ENCODE data around the gene TBRG1. TPM values are rescaled to one million over a fixed set of nuclear protein-coding genes. Genes with fewer than 3 reads are reported as not detected.

TBRG1 gene
- total RNA-seq, 1 donor from 2014 or later: 23.3 TPM

GRCh38 chr11:124633355-124633754 is 10.7 kb downstream of the TBRG1 start:
- intact Hi-C loops (cut with micrococcal nuclease): no loop called here
- peak; percentile 16 for TF ChIP-seq CTCF (IDR thresholded peaks at IDR 0.05; ENCODE audit: borderline replicate concordance)

GRCh38 chr11:124635932-124636331 is 13.3 kb downstream of the TBRG1 start:
- DNase-seq: no peak
- Histone ChIP-seq H3K27me3 (ENCODE audit: low read depth) (no peaks in the 10 kb centered on the region), H3K4me3 (no peak overlapping the region), H3K36me3 (peaks cover 87% of the 10 kb centered on the region), H3K9me3 (replicated peaks) (no peaks in the 10 kb centered on the region), H3K4me1 (no peaks in the 10 kb centered on the region), H3K27ac (replicated peaks) (no peak overlapping the region)
- no peak for TF ChIP-seq CTCF (IDR thresholded peaks at IDR 0.05; ENCODE audit: borderline replicate concordance)
- intact Hi-C loops (cut with micrococcal nuclease): no loop called here

More at GRCh38 chr11:124633355-124633754, 10.7 kb downstream of the TBRG1 start:
- Histone ChIP-seq H3K27me3 (ENCODE audit: low read depth) (no peaks in the 10 kb centered on the region), H3K4me3 (no peak overlapping the region), H3K9me3 (replicated peaks) (no peaks in the 10 kb centered on the region), H3K27ac (replicated peaks) (no peak overlapping the region), H3K4me1 (no peaks in the 10 kb centered on the region), H3K36me3 (peaks cover 95% of the 10 kb centered on the region)
- no peak for DNase-seq

- no peaks in the 10 kb centered on the region for H3K27me3 ChIP-seq (ENCODE audit: low read depth)
- TF ChIP-seq CTCF (IDR thresholded peaks at IDR 0.05; ENCODE audit: borderline replicate concordance): no peak
- H3K9me3 ChIP-seq (replicated peaks): no peaks in the 10 kb centered on the region
- no peak overlapping the region for H3K27ac ChIP-seq (replicated peaks)
- no peak overlapping the region for H3K4me3 ChIP-seq
- intact Hi-C loops (cut with micrococcal nuclease): no loop called here
- peaks cover 62% of the 10 kb centered on the region for H3K36me3 ChIP-seq
- DNase-seq: no peak
- H3K4me1 ChIP-seq: no peaks in the 10 kb centered on the region
Observed at GRCh38 chr11:124638500-124638899, 15.8 kb downstream of the TBRG1 start.

- Histone ChIP-seq H3K27me3 (ENCODE audit: low read depth) (no peaks in the 10 kb centered on the region), H3K9me3 (replicated peaks) (no peaks in the 10 kb centered on the region), H3K4me3 (no peak overlapping the region), H3K27ac (replicated peaks) (no peak overlapping the region), H3K36me3 (peaks cover 55% of the 10 kb centered on the region), H3K4me1 (peaks cover under 1% of the 10 kb centered on the region)
- intact Hi-C loops (cut with micrococcal nuclease): no loop called here
- DNase-seq: no peak
- TF ChIP-seq CTCF (IDR thresholded peaks at IDR 0.05; ENCODE audit: borderline replicate concordance): no peak
Observed at GRCh38 chr11:124639186-124639585, 16.5 kb downstream of the TBRG1 start.

- intact Hi-C loops (cut with micrococcal nuclease): no loop called here
- Histone ChIP-seq H3K27ac (replicated peaks) (no peak overlapping the region), H3K4me1 (peaks cover 7% of the 10 kb centered on the region), H3K27me3 (ENCODE audit: low read depth) (no peaks in the 10 kb centered on the region), H3K9me3 (replicated peaks) (no peaks in the 10 kb centered on the region), H3K36me3 (peaks cover 40% of the 10 kb centered on the region), H3K4me3 (no peak overlapping the region)
- DNase-seq: no peak
- TF ChIP-seq CTCF (IDR thresholded peaks at IDR 0.05; ENCODE audit: borderline replicate concordance): no peak
Observed at GRCh38 chr11:124640666-124641065, 18.0 kb downstream of the TBRG1 start.

- no peak for DNase-seq
- TF ChIP-seq CTCF (IDR thresholded peaks at IDR 0.05; ENCODE audit: borderline replicate concordance): no peak
- Histone ChIP-seq H3K27me3 (ENCODE audit: low read depth) (no peaks in the 10 kb centered on the region), H3K36me3 (peaks cover 21% of the 10 kb centered on the region), H3K4me1 (peaks cover 7% of the 10 kb centered on the region), H3K4me3 (no peak overlapping the region), H3K27ac (replicated peaks) (no peak overlapping the region), H3K9me3 (replicated peaks) (no peaks in the 10 kb centered on the region)
- intact Hi-C loops (cut with micrococcal nuclease): no loop called here
Observed at GRCh38 chr11:124642628-124643027, 20.0 kb downstream of the TBRG1 start.
